Measurements from ENCODE around the gene NFATC3.

NFATC3 gene

GRCh38 chr16:68246666-68247065 is 161.5 kb downstream of the NFATC3 start:
- peak overlapping the region; percentile 100 for H3K4me3 Mint-ChIP-seq
- no peaks in the 10 kb centered on the region for H3K27me3 Mint-ChIP-seq
- H3K27ac Mint-ChIP-seq = peak overlapping the region; percentile 66
- DNase-seq (no peak), ATAC-seq (replicated peaks) (no peak)
- H3K36me3 Mint-ChIP-seq = peaks cover 13 to 18% of the 10 kb centered on the region in 2 donors
- H3K4me1 Mint-ChIP-seq = peaks cover 24 to 53% of the 10 kb centered on the region in 2 donors
- no peaks in the 10 kb centered on the region for H3K9me3 Mint-ChIP-seq

GRCh38 chr16:68247400-68247799 is 162.2 kb downstream of the NFATC3 start:
- DNase-seq (no peak), ATAC-seq (replicated peaks) (no peak)
- peaks cover 13 to 21% of the 10 kb centered on the region in 2 donors for H3K36me3 Mint-ChIP-seq
- no peak overlapping the region for H3K4me3 Mint-ChIP-seq
- H3K27ac Mint-ChIP-seq = no peak overlapping the region
- H3K4me1 Mint-ChIP-seq = peaks cover 29 to 60% of the 10 kb centered on the region in 2 donors
- H3K9me3 Mint-ChIP-seq = no peaks in the 10 kb centered on the region
- H3K27me3 Mint-ChIP-seq = no peaks in the 10 kb centered on the region

- H3K4me3 Mint-ChIP-seq = no peak overlapping the region
- H3K27me3 Mint-ChIP-seq = no peaks in the 10 kb centered on the region
- H3K27ac Mint-ChIP-seq = no peak overlapping the region
- no peaks in the 10 kb centered on the region for H3K9me3 Mint-ChIP-seq
- H3K36me3 Mint-ChIP-seq = peaks cover 13 to 22% of the 10 kb centered on the region in 2 donors
- peaks cover 31 to 62% of the 10 kb centered on the region in 2 donors for H3K4me1 Mint-ChIP-seq
- DNase-seq = no peak
- ATAC-seq (replicated peaks) = no peak
These were observed 162.8 kb downstream of the NFATC3 start for GRCh38 chr16:68247932-68248331.

GRCh38 chr16:68249371-68249770 is 164.2 kb downstream of the NFATC3 start:
- Mint-ChIP-seq H3K36me3 (peaks cover 15 to 27% of the 10 kb centered on the region in 2 donors), H3K4me3 (no peak overlapping the region), H3K9me3 (no peaks in the 10 kb centered on the region), H3K4me1 (peaks cover 33 to 60% of the 10 kb centered on the region in 2 donors), H3K27ac (no peak overlapping the region), H3K27me3 (no peaks in the 10 kb centered on the region)
- ATAC-seq (replicated peaks) (no peak), DNase-seq (no peak)

- Mint-ChIP-seq H3K9me3 (no peaks in the 10 kb centered on the region), H3K27me3 (no peaks in the 10 kb centered on the region), H3K36me3 (peaks cover 14 to 33% of the 10 kb centered on the region in 2 donors), H3K4me3 (no peak overlapping the region), H3K27ac (no peak overlapping the region), H3K4me1 (peaks cover 26 to 45% of the 10 kb centered on the region in 2 donors)
- DNase-seq (no peak), ATAC-seq (replicated peaks) (no peak)
These were observed 165.8 kb downstream of the NFATC3 start for GRCh38 chr16:68250951-68251350.

GRCh38 chr16:68251832-68252231 is 166.7 kb downstream of the NFATC3 start:
- Mint-ChIP-seq H3K27ac (no peak overlapping the region), H3K4me1 (peaks cover 18 to 36% of the 10 kb centered on the region in 2 donors), H3K36me3 (peaks cover 14 to 33% of the 10 kb centered on the region in 2 donors), H3K4me3 (peak overlapping the region in 1 of 2 donors; percentile 22), H3K9me3 (no peaks in the 10 kb centered on the region), H3K27me3 (no peaks in the 10 kb centered on the region)
- DNase-seq = no peak
- ATAC-seq (replicated peaks) = peak; percentile 77 to 85

- Mint-ChIP-seq H3K27ac (peak overlapping the region; percentile 42), H3K36me3 (peaks cover 14 to 33% of the 10 kb centered on the region in 2 donors), H3K9me3 (no peaks in the 10 kb centered on the region), H3K4me3 (no peak overlapping the region), H3K27me3 (no peaks in the 10 kb centered on the region), H3K4me1 (peaks cover 20 to 35% of the 10 kb centered on the region in 2 donors)
- DNase-seq (no peak), ATAC-seq (replicated peaks) (no peak)
These were observed 167.2 kb downstream of the NFATC3 start for GRCh38 chr16:68252383-68252782.

GRCh38 chr16:68253721-68254120 is 168.6 kb downstream of the NFATC3 start:
- H3K4me1 Mint-ChIP-seq = peaks cover 26 to 39% of the 10 kb centered on the region in 2 donors
- no peak for DNase-seq
- no peaks in the 10 kb centered on the region for H3K27me3 Mint-ChIP-seq
- H3K36me3 Mint-ChIP-seq = peaks cover 19 to 40% of the 10 kb centered on the region in 2 donors
- ATAC-seq (replicated peaks) = no peak
- no peak overlapping the region for H3K27ac Mint-ChIP-seq
- H3K4me3 Mint-ChIP-seq = no peak overlapping the region
- no peaks in the 10 kb centered on the region for H3K9me3 Mint-ChIP-seq

- no peak for ATAC-seq (replicated peaks)
- Mint-ChIP-seq H3K4me3 (no peak overlapping the region), H3K4me1 (peaks cover 26 to 46% of the 10 kb centered on the region in 2 donors), H3K9me3 (no peaks in the 10 kb centered on the region), H3K27me3 (no peaks in the 10 kb centered on the region), H3K36me3 (peaks cover 14 to 36% of the 10 kb centered on the region in 2 donors), H3K27ac (no peak overlapping the region)
- DNase-seq = no peak
These were observed 170.5 kb downstream of the NFATC3 start for GRCh38 chr16:68255712-68256111.

GRCh38 chr16:68257251-68257905 is 172.2 kb downstream of the NFATC3 start:
- no peaks in the 10 kb centered on the region for H3K9me3 Mint-ChIP-seq
- DNase-seq (peak; percentile 59), ATAC-seq (replicated peaks) (peak; percentile 71 to 78)

GRCh38 chr16:68257906-68258800 is 173.0 kb downstream of the NFATC3 start:
- Mint-ChIP-seq H3K4me3 (peak overlapping the region; percentile 33 to 43), H3K36me3 (peaks cover 11 to 25% of the 10 kb centered on the region in 2 donors), H3K9me3 (no peaks in the 10 kb centered on the region), H3K4me1 (peaks cover 24 to 46% of the 10 kb centered on the region in 2 donors), H3K27ac (peak overlapping the region; percentile 94), H3K27me3 (no peaks in the 10 kb centered on the region)
- ATAC-seq (replicated peaks) (peak; percentile 78 to 80), DNase-seq (peak; percentile 63)

More at GRCh38 chr16:68257251-68257905, 172.2 kb downstream of the NFATC3 start:
- H3K4me3 Mint-ChIP-seq = peak overlapping the region in 1 of 2 donors; percentile 46
- peaks cover 11 to 28% of the 10 kb centered on the region in 2 donors for H3K36me3 Mint-ChIP-seq
- peaks cover 26 to 44% of the 10 kb centered on the region in 2 donors for H3K4me1 Mint-ChIP-seq
- no peaks in the 10 kb centered on the region for H3K27me3 Mint-ChIP-seq
- H3K27ac Mint-ChIP-seq = peak overlapping the region; percentile 94

- Mint-ChIP-seq H3K36me3 (peaks cover 9 to 22% of the 10 kb centered on the region in 2 donors), H3K9me3 (no peaks in the 10 kb centered on the region), H3K27ac (no peak overlapping the region), H3K27me3 (no peaks in the 10 kb centered on the region), H3K4me1 (peaks cover 31 to 55% of the 10 kb centered on the region in 2 donors), H3K4me3 (no peak overlapping the region)
- no peak for DNase-seq
- no peak for ATAC-seq (replicated peaks)
These were observed 174.0 kb downstream of the NFATC3 start for GRCh38 chr16:68259007-68259825.

GRCh38 chr16:68263559-68264127 is 178.5 kb downstream of the NFATC3 start:
- DNase-seq (no peak), ATAC-seq (replicated peaks) (no peak)
- H3K4me3 Mint-ChIP-seq = peak overlapping the region; percentile 92 to 99
- H3K36me3 Mint-ChIP-seq = peaks cover 10 to 15% of the 10 kb centered on the region in 2 donors
- H3K27me3 Mint-ChIP-seq = no peaks in the 10 kb centered on the region
- no peaks in the 10 kb centered on the region for H3K9me3 Mint-ChIP-seq
- H3K4me1 Mint-ChIP-seq = peaks cover 32 to 63% of the 10 kb centered on the region in 2 donors
- H3K27ac Mint-ChIP-seq = peak overlapping the region; percentile 98
